Measurements from ENCODE around the gene PIEZO1. TPM values are rescaled to one million over a fixed set of nuclear protein-coding genes. Genes with fewer than 3 reads are reported as not detected.

PIEZO1 gene
- total RNA-seq, 4 donors from 2014 or later = 101 to 364 (median 121) TPM

DNA sequence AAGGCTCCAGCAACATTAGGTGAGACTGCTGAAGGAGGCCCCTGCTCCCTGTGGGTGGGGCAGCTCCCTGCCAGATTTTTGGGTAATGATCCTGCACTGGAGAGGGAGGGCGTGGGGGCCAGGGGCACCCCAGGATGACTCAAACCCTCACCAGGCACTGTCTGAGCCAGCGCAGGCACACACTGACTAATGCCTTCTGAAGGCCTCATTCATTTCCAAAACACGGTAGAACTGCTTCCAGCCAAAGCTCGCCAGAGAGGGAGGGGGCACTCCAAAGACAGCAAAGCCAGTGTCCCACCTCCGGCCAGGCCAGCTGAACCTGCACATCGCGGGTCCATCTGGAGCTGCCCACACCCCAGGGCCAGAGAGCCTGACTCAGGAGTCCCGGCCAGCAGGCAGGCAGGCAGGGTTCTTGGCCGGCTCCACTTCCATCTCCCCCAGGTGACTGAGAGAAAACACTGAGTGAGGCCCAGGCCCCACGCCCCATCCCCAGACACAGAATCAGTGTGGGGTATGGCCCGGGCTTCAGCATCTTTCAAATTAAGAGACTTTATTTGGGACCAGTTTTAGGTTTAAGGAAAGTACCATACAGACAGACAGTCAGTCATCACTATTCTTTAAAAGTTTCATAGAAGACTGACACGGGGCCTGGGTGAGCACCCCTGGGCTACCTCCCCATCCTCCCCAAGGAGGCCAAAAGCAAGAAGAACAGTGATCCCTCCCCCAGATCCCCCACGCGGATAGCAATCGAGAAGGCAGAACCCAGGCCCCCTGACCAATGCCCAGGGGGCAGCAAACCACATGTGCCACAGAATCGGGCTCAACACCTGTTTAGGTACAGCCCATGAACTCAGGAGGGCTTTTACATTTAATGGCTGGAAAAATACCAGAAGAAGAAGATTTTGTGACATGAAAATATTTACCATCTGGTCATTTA, 2.3 kb downstream of the PIEZO1 start:
- TF ChIP-seq, protein P1, sequence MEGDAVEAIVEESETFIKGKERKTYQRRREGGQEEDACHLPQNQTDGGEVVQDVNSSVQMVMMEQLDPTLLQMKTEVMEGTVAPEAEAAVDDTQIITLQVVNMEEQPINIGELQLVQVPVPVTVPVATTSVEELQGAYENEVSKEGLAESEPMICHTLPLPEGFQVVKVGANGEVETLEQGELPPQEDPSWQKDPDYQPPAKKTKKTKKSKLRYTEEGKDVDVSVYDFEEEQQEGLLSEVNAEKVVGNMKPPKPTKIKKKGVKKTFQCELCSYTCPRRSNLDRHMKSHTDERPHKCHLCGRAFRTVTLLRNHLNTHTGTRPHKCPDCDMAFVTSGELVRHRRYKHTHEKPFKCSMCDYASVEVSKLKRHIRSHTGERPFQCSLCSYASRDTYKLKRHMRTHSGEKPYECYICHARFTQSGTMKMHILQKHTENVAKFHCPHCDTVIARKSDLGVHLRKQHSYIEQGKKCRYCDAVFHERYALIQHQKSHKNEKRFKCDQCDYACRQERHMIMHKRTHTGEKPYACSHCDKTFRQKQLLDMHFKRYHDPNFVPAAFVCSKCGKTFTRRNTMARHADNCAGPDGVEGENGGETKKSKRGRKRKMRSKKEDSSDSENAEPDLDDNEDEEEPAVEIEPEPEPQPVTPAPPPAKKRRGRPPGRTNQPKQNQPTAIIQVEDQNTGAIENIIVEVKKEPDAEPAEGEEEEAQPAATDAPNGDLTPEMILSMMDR (IDR thresholded peaks at IDR 0.05; ENCODE audit: low read depth) = no peak

DNA sequence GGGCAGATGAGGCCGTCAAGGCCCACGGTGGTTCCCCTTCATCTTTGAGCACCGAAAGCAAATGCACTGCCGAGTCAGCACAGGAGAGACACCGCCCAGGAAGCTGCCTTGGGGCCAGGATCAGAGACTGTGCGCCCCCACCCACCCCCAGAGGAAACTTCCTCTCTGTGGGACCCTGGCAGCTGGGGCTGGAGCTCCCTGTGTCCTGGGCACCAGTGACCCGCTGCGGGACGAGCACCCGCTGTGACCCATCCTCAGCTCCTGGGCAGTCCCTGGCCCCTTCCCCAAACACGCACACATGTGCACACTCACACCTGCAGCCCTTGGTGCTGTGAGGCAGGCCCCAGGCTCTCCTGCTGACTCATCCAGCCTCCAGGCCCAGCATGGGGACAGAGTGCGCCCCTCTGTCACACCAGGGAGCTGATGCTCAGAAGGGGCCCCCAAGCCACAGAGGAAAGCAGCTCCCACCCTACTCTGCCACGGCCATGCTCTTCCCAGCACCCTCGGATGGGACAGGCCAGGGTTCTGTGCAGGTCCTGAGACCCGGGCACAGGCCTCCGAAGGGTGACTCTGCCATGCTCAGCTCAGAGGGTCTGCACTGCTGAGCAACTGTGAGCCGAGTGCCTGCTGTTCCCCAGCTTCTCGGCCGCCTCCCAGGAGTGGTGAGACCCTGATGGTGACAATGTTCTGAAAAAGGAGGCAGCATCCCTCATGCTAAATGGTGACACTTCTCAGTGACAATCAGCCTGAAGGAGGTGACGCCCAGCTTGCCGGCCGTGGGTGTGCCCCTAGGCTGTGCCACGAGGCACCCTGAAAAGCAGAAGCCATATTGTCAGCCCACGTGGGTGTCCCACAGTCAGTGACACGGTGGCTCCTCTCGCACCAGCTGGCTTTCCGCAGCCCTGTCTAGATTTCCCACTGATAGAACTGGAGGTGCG, 3.6 kb downstream of the PIEZO1 start:
- TF ChIP-seq, protein P1 (IDR thresholded peaks at IDR 0.05; ENCODE audit: low read depth) = no peak

DNA sequence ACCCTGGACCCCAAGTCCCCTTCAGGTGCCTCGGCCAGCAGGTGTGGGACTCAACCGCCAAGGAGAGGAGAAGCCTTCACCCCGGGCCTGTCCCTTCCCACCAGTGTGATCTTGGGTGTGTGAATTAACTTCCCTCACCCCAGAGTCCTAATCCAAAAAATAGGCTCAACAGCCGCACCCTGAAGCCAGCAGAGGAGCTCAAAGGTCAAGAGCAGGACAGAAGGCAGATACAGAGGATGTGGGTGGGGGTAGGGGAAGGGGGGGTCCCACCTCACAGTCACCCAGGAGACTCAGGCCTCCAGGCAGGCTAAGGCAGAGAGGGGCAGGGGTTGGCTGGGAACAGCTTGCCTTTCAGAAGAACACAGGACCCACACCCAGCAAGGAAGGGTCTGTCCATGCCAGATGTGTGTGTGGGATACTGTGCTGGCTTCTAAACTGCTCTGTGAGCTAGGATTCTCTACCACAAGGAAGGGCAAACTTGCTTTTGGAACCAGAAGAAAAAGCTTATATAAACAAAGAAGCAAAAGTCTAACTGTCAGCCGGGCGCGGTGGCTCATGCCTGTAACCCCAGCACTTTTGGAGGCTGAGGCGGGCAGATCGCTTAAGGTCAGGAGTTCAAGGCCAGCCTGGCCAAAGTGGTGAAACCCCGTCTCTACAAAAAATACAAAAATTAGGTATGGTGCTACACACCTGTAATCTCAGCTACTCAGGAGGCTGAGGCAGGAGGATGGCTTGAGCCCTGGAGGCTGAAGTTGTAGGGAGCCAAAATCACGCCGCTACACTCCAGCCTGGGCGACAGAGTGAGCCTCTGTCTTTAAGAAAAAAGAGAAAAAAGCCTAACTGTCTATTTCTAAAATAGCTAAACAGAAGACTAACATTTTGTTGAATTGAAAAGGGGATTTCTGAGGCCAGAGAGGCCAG, 4.6 kb downstream of the PIEZO1 start:
- TF ChIP-seq, protein P1 (IDR thresholded peaks at IDR 0.05; ENCODE audit: low read depth) = no peak

DNA sequence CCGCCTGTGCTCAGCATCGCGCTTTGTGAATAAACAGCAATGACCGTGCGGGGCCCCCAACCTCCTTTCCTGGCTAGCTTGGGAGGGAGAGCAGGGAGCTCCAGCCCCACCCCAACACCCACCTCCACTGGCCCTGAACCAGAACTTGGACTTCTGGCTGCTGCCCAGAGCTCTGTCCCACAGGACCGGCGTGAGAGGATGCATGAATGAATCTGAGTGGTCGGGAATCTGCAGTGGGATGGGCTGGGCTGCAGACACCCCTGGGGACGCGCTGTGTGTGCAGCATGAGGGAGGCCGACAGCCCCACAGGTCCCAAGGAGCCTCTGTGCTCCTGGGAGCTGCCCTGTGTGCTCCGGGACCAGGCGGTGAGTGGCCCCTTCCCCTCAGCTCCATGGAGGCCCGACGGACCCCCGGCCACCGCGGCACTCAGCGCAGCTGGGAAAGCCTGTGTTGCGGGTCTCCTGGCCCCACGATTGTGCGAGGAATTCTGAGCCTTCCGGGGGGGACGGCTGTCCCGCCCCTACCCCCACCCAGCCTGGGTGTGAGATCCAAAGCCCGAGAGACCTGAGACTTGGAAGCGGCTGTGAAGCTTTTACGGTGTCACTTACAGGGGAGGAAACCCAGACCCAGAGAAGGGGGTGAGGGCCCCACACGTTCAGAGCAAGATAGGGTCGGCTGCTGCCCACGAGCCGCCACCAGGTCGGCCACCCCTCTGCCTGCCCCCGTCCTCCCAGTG, 5.4 kb downstream of the PIEZO1 start:
- TF ChIP-seq, protein P1 (IDR thresholded peaks at IDR 0.05; ENCODE audit: low read depth) = no peak

DNA sequence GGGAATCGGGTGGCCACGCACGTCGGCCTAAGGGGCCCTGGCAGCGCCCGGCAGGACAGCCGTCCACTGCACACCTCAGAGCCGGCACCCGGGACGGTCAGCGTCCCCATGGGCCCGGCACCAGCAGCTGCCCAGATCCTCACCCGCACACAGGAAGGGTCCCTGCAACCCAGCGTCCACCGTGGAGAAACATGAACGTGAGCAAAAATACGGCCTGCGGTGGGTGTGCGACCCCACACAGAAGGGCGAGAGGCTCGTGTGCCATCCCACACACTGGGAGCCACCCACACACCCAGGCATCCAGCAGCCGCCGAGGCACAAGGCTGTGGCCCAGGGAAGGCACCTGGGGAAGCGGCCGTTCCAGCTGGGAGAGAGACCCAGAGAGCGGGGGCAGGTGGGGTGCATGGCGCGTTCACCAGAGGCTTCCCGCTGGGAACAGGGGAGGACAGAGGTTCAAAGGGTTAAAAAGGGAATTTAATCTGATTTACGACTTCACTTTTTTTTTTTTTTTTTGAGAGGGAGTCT, 6.4 kb downstream of the PIEZO1 start:
- TF ChIP-seq, protein P1 (IDR thresholded peaks at IDR 0.05; ENCODE audit: low read depth) = no peak

DNA sequence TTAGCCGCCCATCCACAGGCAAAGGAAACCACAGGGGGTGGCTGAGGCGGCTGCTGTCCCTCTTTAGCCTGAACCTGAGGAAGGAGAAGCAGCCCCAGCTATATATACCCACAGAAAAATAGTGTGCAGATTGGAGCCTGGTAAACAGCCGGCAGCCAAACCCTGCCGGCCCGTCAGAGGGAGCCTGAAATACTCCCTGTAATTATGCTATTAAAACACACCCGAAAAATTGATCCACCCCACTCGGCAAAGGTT, 6.8 kb downstream of the PIEZO1 start:
- TF ChIP-seq, protein P1 (IDR thresholded peaks at IDR 0.05; ENCODE audit: low read depth) = no peak

All from subcutaneous adipose tissue (tissue), 4 donors.